Activated CD4-positive, CD25-positive, alpha-beta regulatory T cell (primary cell): ENCODE results near the gene FAM72D.
"Not testable (repeated sequence)": the region's sequence is repeated elsewhere in the genome, so short reads cannot be mapped to it uniquely, and the experiment has no call there.

Source experiments
- DNase-seq, 4 experiments: peaks; one replicate each; lab custom pipeline; 2025; lab: John Stamatoyannopoulos, UW

Gene FAM72D

DNA sequence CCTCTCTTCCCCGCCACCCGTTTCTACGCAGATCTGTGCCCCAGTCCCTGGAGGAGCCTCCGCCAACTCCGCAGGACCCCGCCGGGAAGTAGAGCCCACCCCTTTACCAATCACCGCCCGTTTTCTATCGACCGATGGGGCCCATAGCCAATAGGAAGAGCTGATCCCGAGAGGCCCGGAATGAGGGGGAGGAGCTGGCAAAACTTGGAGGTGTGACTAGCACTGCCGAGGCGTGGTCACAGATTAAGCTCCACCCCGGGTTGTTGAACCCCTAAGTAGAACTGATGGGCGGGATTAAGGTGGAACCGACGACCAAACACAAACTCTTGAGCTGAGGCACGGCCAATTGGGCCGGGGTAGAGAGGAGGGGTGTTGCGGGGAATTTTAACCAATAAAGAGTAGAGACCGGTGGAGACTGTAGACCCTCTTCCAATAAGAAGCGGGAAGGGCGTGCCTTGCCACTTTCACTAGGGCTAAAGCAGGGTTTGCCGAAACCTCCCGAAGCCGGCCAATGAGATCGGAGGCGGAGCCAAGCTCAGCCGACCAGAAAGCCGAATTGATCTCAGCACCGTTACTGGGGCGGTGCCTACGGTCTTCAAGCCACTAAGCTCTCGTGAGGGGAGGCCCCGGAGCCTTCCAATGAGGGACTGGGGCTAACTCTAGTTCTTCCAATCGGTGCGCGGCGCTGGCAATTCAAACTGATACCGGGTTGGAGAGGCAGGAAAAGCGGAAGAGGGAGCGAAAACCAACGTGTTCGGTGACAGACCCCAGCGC, at the start of gene FAM72D, which contains the start of gene SRGAP2B:
Gene FAM72D, plus strand, starts transcription at position 691 of the 774 bp plus-strand sequence. CDS start 874 bp downstream, outside the sequence.
Gene SRGAP2B, minus strand, starts transcription at position 45 of the 774 bp plus-strand sequence. CDS start 2,427 bp downstream, outside the sequence.
- DNase-seq = not testable (repeated sequence)

DNA sequence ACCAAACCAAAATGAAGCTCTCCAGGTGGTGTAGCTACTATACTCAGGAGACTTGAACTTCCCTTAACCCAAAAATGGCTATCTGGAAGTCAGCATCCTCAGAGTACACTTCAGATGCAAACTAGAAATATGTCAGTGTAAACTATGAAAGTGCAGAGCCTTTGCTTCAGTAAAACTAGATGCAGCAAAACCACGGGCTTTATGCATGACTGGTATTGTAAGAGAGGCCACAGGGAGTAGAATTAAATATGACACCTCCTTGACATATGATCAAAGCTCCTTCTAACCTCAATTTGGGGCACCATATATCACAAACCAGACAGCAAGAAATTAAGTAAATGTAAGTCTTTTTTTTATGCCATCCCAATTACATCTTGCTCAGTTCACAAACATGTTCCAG, 48.2 kb upstream of the FAM72D start:
- DNase-seq = not testable (repeated sequence)

DNA sequence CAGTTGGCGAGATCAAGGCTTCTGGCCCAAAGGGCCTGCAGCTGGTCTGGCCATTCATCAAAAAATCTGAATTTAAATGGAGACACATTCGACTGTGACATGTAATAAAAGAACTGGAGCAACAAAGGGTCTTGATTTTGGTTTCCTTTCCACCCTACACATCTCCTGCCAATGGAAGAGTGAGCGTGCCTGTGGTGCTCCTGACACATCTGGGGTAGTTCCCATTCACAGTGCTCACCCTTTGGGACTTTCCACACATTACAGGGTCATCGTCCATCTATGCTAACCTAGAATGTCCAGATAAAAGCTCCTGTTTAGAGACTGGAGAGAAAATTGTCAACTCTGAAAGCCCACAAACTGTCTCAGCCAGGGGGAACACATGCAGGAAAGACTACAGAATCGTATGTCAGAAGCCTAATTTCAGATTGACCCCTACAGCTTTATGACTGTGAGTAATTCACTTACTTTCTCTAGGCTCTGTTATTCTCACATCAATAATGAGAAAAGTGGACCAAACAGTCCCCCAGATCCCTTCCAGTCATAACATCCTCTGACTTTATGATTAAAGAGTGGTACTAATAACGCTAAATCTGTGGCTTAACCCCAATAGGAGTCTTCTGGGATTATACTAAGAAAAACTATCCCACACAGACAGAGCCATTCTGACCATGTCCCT, 47.5 kb upstream of the FAM72D start:
- DNase-seq = not testable (repeated sequence)

DNA sequence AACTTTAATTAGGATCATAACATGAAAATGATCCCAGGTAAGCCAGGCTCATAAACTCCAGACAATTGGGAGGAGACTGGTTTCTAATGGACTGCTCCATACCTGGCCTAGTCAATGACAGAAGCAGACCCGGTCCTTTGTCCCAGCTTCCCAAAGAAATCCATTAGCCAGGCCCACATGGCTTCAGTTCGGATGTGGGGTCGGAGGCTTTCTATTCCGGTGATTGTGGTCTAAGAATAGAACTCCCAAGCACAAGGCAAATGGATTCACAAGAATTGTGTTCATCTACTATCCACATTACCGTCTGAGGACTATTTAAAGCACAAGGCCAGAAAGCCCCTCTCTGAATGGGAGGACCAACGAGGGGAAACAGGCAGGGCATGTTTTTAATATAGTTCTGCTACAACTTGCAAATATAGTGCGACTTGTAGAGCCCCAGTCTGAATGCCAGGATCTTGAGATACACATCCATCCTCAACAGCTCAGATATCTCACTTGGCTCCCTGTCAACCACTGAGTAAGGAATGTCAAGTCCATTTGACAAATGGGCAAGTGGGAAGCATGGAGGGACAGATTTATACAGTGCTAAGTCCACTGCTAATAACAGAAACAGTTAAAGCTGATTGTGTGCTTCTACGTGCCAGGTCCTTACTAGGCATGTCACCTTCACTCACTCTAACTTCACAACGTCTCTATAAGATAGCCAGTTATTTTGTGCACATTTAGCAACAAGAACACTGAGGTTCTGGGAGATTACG, 43.6 kb upstream of the FAM72D start:
- DNase-seq = not testable (repeated sequence)

DNA sequence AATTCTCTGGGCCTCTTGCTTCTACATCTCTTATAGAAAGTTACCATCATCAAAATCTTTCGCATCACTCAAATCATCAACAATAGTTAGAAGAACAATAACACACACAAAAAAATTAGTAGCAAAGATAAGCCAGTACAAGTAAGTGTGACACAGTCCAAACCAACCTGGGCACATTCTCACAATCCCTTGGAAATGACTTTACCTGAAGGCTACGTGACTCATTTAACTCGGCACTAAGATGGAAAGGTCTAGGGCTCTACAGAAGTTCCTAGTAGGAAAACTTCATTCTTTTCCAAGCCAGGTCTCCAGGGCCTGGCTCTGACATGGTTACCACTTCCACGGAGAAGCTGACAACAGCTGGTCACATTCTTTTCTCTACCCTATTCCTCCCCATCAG, 42.3 kb upstream of the FAM72D start:
- not testable (repeated sequence) for DNase-seq

DNA sequence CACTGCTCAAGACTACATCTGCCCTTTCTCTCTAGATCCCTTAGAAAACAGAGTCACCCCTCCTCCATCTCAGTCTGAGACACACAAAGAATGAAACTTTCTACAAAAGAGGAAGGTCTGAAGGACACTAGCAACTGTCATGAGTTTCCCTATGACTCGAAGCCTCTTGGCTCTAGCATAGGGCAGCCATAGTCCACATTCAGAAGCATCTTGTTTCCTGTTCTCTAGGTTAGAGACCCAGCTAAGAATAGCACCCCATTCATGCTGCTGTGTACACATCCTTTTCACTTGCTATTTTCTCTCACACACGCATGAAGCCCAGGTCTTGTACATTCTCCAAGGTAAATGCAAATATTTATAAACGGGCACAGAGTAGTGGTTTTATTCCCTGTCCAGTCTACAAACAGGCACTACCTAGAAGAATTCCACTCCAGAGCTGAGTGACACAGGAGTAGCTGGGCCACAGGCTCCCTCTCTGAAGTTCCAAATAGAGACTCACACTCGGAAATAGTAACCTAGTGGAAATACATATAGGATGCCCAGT, 40.5 kb upstream of the FAM72D start:
- DNase-seq = not testable (repeated sequence)

DNA sequence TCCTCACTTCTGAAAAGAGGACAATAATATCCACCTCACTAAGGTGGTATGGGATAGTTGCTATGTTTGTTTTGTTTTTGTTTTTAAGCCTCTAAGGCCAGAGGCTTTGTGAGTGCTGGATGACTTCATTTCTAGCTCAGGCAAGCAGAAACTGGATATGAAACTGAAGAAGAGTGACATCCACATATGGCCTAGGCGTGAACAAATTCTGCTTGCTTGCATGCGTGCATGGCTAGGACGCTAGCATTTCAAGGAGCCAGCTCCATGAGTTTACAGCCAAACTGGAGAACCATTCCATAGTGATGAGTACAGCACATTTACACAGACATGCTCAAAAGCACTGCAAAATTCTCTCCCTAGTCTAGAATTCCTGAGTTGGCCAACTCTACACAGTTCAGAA, 37.6 kb upstream of the FAM72D start:
- not testable (repeated sequence) for DNase-seq

DNA sequence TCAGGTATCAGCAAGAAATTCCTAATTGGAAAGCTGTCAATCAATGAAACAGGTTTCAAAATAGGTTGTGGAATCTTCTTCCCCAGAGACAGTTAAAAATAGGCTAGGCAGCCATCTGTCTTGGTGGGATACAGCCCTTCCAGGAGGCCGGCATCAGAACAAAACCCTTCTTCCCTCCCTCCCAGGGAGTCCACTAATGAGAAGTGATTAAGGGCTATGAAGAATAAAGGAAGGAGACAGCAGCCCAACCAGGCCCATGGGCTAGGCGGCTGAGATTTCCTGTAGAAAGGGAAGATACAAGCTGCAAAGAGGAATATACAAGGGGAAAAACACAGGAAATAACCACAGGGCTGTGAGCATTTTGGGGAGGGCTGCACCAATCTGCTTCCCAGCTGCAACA, 32.5 kb upstream of the FAM72D start:
- not testable (repeated sequence) for DNase-seq

DNA sequence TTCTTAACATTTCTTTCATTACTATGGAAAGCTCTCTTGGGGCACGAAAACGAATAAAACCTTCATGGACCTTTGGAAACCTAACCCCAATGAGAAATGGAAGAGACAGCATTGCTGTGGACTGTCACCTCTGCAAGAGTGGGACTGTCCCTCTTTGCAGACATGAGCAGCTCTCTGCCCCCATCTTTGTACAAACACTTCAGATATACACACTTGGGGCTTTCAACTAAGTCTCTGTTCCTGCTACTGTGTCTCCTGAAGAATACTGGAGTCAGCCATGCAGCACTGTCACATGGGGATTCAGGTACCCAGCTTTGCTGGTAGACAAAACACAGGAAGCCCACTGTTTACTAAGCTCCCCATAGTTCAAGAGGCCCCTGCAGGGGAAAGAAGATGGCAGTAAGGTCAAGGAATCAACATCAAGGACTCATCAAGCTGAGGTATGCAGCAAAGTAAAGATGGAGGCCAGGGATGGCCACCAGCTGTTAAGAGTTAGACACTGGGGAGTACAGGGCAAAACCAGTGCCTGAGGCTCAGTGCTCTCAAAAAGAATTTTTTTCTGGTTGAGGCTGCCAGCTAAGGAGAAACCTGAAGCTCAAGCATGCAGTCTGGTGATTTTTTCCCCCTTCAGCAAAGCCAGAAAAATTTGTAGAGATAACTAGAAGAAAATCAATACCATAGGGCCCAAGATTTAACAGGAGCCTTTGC, 31.7 kb upstream of the FAM72D start:
- DNase-seq = not testable (repeated sequence)

DNA sequence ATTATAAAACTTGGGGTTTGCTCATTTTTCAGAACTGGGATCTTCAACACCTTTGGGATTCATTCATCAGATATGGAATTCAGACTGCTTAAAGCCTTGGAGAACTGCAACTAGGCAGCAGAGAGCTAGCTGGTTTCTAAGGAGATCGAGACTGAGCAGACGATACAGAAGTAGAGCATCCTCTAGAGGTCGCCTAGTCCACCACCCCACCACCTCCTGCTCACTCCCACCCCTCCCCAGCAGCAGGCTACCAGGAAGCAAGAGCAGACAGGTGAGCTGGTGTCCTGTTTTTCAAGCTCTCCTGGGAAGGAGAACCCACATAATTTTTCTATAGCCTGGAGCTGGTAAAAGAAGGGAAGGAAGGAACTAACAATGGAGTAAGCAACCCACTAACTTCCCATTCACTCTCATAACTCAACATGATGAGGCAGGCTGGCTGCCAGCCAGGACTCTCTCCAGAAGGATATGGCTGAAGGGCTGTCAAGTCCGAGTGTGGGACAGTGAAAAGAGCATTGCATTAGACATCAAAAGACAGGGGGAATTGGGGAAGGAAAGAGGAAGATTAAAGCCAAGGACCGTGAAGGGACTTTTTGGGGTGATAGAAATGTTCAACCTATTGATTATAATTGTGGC, 30.5 kb upstream of the FAM72D start:
- not testable (repeated sequence) for DNase-seq

DNA sequence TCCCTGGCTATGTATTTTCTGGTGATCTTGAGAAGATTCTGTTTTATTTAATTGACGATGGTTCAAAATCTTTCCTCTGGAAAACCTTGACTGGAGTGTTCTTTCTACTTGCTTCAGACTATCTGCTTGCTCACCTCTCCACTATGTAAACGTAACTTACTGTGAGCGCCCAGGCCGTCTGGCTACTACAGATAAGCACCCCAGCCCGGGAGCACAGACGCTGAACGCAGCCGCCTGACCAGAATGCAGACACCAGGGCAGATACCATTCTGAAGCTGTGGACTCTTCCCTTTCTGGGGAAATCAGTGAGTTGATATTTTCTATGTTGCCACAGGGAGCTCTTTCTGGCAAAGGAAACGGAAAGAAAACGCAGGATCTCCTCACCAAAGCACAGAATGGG, 29.3 kb upstream of the FAM72D start:
- not testable (repeated sequence) for DNase-seq

DNA sequence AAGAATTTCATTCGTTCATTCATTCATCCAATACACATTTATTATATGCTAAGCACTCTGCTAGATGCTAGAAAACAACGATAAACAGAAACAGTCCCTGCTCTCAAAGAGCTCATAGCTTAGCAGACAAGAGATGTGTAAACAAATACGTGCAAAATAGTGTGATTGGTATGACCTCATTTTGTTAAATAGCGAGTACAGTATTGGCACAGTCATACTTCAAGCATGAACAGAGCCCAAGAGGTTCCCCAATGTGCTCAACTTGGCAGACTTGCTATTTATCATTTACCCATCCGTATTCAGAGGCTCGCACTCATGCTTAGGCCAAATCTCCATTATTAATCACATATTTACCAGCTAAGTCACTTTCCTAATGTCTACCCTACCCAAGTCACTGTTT, 24.2 kb upstream of the FAM72D start:
- not testable (repeated sequence) for DNase-seq

DNA sequence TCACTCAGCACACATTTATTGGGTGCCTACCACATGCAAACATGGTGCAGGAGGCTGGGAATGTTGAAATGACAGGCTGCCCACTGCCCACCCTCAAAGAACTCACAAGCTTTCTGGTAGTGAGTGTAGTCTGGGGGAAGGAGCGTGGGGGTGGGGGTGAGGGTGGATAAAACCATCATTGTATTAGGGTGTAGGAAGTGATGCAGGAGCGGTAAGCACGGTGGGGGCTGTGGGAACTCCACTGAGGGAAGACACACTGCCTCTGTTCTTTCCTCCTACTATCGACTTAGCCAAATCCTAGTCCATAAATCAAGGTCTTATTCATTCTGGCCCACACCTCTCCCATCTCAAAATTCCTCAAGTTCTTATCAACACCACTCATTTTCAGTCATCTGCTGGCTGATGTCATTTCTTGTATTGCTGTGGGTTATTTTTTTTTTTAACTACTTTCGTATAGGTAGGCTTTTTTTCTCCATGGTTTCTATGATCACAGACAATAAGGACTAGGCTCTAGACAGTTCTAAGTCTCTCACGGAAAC, 21.7 kb upstream of the FAM72D start:
- not testable (repeated sequence) for DNase-seq

DNA sequence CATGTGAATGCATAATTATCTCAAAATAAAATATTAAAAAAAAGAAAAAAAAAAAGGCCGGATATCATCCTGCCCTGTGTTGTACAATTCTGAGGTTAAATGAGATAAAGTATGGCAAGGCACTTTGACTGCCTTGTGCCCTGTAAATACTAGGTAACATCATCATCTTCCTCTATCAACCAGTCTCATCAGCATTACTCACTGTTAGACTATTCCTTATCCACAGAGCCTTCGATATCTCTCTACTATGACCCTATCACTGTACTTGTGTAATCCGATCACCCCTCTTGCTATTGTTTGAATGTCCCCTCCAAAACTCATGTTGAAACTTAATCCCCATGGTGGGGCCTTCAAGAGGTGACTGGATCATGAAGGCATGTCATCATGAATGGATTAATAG, 18.9 kb upstream of the FAM72D start:
- not testable (repeated sequence) for DNase-seq

DNA sequence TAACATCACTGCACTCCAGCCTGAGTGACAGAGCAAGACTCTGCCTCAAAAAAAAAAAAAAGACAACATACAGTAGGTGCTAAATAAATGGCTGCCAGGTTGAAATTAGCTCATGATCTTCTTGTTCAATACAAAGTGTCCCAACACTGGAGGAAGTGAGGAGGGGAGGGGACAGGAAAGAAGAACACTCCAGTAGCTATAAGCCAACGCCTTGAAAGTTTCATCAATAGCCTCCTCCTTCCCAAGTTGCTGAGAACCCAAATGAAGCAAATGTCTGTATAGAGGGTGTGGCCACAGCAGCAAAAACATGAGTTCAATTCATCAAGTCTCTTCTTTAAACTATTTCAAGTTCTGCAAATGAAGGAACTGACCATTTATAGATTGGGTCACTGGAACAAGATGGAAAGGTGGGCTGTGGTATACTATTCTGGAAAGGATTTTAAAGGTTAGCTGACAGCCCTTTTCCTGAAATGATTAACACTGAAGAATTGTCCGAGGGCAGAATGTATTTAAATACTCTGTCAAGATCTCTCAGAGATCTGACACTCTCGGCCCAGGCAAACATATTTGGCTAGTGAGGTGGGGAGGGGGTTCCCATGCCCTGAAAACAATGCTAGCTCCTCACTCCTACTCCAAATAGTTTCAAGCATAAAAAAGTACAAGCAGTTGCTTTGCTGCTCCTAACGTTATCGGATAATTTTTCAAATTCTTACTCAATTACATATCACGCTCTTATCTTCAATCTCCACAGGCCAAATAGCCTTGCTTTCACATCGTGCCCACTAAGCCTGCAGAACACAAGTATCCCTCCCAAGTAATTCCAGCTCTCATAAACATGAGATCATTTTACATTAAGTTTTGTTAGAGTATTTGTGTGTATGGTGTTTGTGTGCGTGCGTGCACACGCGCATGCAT, 17.6 kb upstream of the FAM72D start:
- DNase-seq = not testable (repeated sequence)

DNA sequence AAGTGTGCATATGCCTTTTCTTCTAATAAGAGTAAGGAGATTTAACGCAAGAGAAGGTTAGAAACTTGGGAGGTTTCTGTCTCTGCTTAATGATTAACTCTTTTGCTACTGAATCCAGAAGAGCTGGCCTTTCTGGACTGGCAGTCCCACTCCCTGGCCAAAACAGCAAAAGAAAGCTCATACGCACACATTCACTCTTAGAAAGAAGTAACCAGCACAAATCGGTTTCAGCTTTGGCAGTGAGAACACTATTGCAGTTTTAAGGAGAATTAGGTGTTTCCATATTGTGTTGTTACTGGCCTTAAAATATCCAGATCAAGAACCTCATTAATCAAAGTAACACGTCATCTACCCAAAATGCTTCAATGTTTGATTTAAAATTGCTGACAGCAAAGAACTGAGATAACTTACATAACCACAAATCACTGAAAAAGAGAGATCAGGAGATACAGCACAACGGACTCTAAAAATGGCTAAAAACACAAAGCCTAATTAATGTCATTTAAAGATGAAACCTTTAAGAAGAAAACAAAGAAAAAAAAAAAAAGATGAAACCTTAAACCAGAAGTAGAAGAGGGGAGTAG, 16.9 kb upstream of the FAM72D start:
- DNase-seq = not testable (repeated sequence)

DNA sequence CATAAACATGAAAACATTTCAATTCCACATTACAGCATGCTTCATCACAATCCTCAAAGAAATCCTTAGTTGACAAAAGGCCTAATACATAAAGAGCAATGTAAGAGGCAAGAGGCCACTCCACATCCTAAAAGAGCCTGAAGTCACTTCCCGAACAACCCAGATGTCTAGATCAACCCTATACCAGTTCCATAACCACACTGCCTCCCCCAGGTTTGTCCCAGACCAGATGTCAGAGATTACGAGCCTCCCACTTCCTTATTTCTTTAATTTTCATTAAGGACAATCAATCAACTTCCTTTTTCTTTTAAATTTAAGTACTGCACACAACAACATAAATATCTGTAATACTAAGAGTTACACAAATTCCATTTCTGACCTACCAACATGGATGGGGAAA, 16.0 kb upstream of the FAM72D start:
- DNase-seq = not testable (repeated sequence)

DNA sequence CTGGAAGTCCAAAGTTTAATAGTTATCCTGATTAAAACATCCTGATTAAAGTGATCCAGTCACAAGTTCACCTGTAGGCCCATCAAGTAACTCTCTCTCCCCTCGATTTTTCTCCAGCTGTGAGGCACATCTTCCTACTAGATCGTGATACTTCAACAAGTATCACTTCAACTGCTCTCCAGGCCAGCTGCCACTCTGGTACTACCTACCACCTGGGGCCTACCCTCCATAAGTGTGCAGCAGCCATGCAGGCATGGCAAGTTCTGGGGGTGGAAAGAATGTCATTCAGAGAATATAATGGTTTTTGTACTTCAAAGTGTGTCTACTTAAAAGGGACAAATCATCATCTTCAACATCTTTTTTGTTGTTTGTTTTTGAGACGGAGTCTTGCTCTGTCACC, 15.6 kb upstream of the FAM72D start:
- DNase-seq = not testable (repeated sequence)
